Trophoblast cell (in vitro differentiated cells and primary cell): ENCODE results near the gene SPACDR.
"Not testable (repeated sequence)": the region's sequence is repeated elsewhere in the genome, so short reads cannot be mapped to it uniquely, and the experiment has no call there.

Experiments
- DNase-seq, 2 donors: peaks; one replicate each; pipeline ENCODE4 v3.0.0-alpha.2; 2016
- H2AFZ ChIP-seq: 2 replicates; pipeline ENCODE4 v1.6.1; 2013; ENCODE audit warnings: low read length, moderate library complexity, mild to moderate bottlenecking; ENCODE audit not compliant: insufficient read depth, poor library complexity
- H2AK5ac ChIP-seq: 2 replicates; pipeline ENCODE4 v1.6.1; 2013; ENCODE audit warnings: mild to moderate bottlenecking, low read length
- H2BK120ac ChIP-seq: 2 replicates; pipeline ENCODE4 v1.6.1; 2013; ENCODE audit warnings: low read length, mild to moderate bottlenecking, moderate library complexity; ENCODE audit not compliant: insufficient read depth, poor library complexity
- H2BK12ac ChIP-seq: 2 replicates; pipeline ENCODE4 v1.6.1; 2013; ENCODE audit warnings: mild to moderate bottlenecking, low read length, moderate library complexity
- H2BK5ac ChIP-seq: 2 replicates; pipeline ENCODE4 v1.6.1; 2013; ENCODE audit warnings: low read length, low read depth, moderate library complexity, mild to moderate bottlenecking; ENCODE audit not compliant: poor library complexity
- H3K14ac ChIP-seq: 2 replicates; pipeline ENCODE4 v1.6.1; 2013; ENCODE audit warnings: mild to moderate bottlenecking, low read length
- H3K18ac ChIP-seq: 2 replicates; pipeline ENCODE4 v1.6.1; 2013; ENCODE audit warnings: mild to moderate bottlenecking, low read length
- H3K23ac ChIP-seq: 2 replicates; pipeline ENCODE4 v1.6.1; 2013; ENCODE audit warnings: low read length
- H3K27ac ChIP-seq: 2 replicates; pipeline ENCODE4 v1.5.1; 2013; ENCODE audit warnings: low read depth, mild to moderate bottlenecking, inconsistent platforms, low read length, moderate library complexity
- H3K27me3 ChIP-seq: 2 replicates; pipeline ENCODE4 v1.6.1; 2013; ENCODE audit warnings: inconsistent platforms, mild to moderate bottlenecking, low read length, moderate library complexity; ENCODE audit not compliant: insufficient read depth
- H3K36me3 ChIP-seq, 2 experiments: 1 replicate in 1 of 2; 2 replicates in 1 of 2; pipeline ENCODE4 v1.6.1; 2013; ENCODE audit warnings: low read length in 2 of 2, mild to moderate bottlenecking in 2 of 2, moderate library complexity in 1 of 2; ENCODE audit not compliant: insufficient read depth in 2 of 2, control insufficient read depth in 1 of 2
- H3K4ac ChIP-seq: 2 replicates; pipeline ENCODE4 v1.6.1; 2013; ENCODE audit warnings: low read depth, mild to moderate bottlenecking, low read length, moderate library complexity
- H3K4me1 ChIP-seq, 2 experiments: 1 replicate in 1 of 2; 2 replicates in 1 of 2; pipeline ENCODE4 v1.6.1; 2013; ENCODE audit warnings: low read length in 2 of 2, mild to moderate bottlenecking in 2 of 2, moderate library complexity in 1 of 2; ENCODE audit not compliant: insufficient read depth in 2 of 2, control insufficient read depth in 1 of 2
- H3K4me2 ChIP-seq: 2 replicates; pipeline ENCODE4 v1.6.1; 2013; ENCODE audit warnings: inconsistent platforms, mild to moderate bottlenecking, low read length, moderate library complexity
- H3K4me3 ChIP-seq: 2 replicates; pipeline ENCODE4 v1.5.1; 2013; ENCODE audit warnings: mild to moderate bottlenecking, low read depth, low read length, inconsistent platforms
- H3K79me1 ChIP-seq: one replicate; pipeline ENCODE4 v1.6.1; 2013; ENCODE audit warnings: low read length
- H3K79me2 ChIP-seq: 2 replicates; pipeline ENCODE4 v1.6.1; 2013; ENCODE audit warnings: low read length, mild to moderate bottlenecking; ENCODE audit not compliant: control insufficient read depth, insufficient read depth, poor library complexity
- H3K9ac ChIP-seq: 2 replicates; pipeline ENCODE4 v1.6.1; 2013; ENCODE audit warnings: mild to moderate bottlenecking, low read length
- H3K9me3 ChIP-seq: 2 replicates; pipeline ENCODE4 v1.6.1; 2013; ENCODE audit warnings: low read depth, mild to moderate bottlenecking, control low read depth, inconsistent platforms, low read length; ENCODE audit not compliant: insufficient read depth
- H4K12ac ChIP-seq: 2 replicates; pipeline ENCODE4 v1.6.1; 2013; ENCODE audit warnings: low read depth, mild to moderate bottlenecking, low read length, moderate library complexity
- H4K8ac ChIP-seq: 2 replicates; pipeline ENCODE4 v1.6.1; 2013; ENCODE audit warnings: low read depth, mild to moderate bottlenecking, low read length, moderate library complexity
- H4K91ac ChIP-seq: one replicate; pipeline ENCODE4 v1.6.1; 2013; ENCODE audit warnings: low read depth, mild to moderate bottlenecking, low read length, moderate library complexity
- WGBS: extraction: QIAGEN DNeasy Blood & Tissue Kit; methylation state at CpG from one replicate; pipeline ENCODE4 v1.1.7; 2013; ENCODE audit warnings: missing lambda C conversion rate; ENCODE audit not compliant: insufficient read length, insufficient coverage; ENCODE audit errors: extremely low coverage; 5-methylcytosine and 5-hydroxymethylcytosine counted together

The SPACDR gene

DNA sequence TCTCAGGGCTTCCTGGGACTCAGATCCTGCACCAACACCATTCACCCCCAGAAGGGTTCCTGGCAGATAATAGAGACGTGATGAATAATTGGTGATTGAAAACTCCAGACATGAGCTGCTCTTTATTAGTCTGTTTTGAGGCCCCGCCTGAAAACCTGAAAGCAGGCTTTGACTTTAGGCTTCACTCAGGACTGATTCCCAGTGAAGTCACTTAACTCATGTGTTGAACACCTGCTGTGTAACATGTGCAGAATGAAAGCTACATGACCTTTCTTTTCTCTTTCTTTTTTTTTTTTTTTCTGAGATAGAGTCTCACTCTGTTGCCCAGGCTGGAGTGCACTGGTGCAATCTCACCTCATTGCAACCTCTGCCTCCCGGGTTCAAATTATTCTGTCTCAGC, 8.9 kb downstream of the SPACDR start:
- no CpG with 5 or more reads among the region's 3 CpGs for WGBS
- no peak overlapping the region for H2BK12ac ChIP-seq
- H3K14ac ChIP-seq: no peak overlapping the region
- no peak overlapping the region for H3K4ac ChIP-seq
- no peak overlapping the region for H2BK5ac ChIP-seq
- H2BK120ac ChIP-seq: no peak overlapping the region
- no peaks in the 10 kb centered on the region for H3K4me1 ChIP-seq
- no peak overlapping the region for H2AFZ ChIP-seq
- H3K4me3 ChIP-seq: no peak overlapping the region
- H3K18ac ChIP-seq: no peak overlapping the region
- H3K4me2 ChIP-seq: no peak overlapping the region
- H2AK5ac ChIP-seq: no peak overlapping the region
- no peak overlapping the region for H3K9ac ChIP-seq
- no peak overlapping the region for H4K12ac ChIP-seq
- H3K23ac ChIP-seq: no peak overlapping the region
- H3K9me3 ChIP-seq: no peaks in the 10 kb centered on the region
- no peaks in the 10 kb centered on the region for H3K27me3 ChIP-seq
- no peak overlapping the region for H4K8ac ChIP-seq
- H3K79me1 ChIP-seq: peaks cover 5% of the 10 kb centered on the region
- no peaks in the 10 kb centered on the region for H3K36me3 ChIP-seq
- H4K91ac ChIP-seq: no peak overlapping the region
- no peak overlapping the region for H3K27ac ChIP-seq
- H3K79me2 ChIP-seq: peaks cover 3% of the 10 kb centered on the region
- DNase-seq: no peak

GRCh38 chr7:100453854-100454253, 10.2 kb downstream of the SPACDR start:
- not testable (repeated sequence) for H3K27me3 ChIP-seq, H4K12ac ChIP-seq, H3K36me3 ChIP-seq

DNA sequence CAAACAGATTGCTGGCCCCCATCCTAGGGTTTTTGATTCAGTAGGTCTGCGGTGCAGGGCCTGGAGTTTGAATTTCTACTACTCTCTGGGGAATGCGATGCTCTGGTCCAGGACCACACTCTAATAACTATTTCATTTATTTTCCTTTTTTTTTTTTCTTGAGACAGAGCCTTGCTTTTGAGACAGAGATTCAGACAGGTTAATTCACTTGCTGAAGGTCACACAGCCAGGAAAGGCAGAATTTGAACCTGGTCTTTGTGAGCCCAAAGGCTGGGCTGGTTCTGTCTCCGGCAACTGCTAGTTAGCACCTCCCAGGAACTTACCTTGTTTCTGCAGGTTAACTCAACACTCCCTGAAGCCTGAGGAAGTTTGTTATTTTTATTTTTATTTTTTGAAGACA, 11.5 kb downstream of the SPACDR start:
- Histone ChIP-seq H4K12ac (no peak overlapping the region), H3K27me3 (no peaks in the 10 kb centered on the region), H2BK120ac (no peak overlapping the region), H2BK12ac (no peak overlapping the region), H3K79me2 (peaks cover 3% of the 10 kb centered on the region), H2AFZ (no peak overlapping the region), H3K9me3 (no peaks in the 10 kb centered on the region), H3K36me3 (no peaks in the 10 kb centered on the region), H2AK5ac (no peak overlapping the region), H3K14ac (no peak overlapping the region), H3K27ac (no peak overlapping the region), H3K4me1 (no peaks in the 10 kb centered on the region), H3K18ac (no peak overlapping the region), H4K8ac (no peak overlapping the region), H2BK5ac (no peak overlapping the region), H3K4me3 (no peak overlapping the region), H3K4ac (no peak overlapping the region), H3K79me1 (peaks cover 5% of the 10 kb centered on the region), H3K4me2 (no peak overlapping the region), H4K91ac (no peak overlapping the region), H3K23ac (no peak overlapping the region), H3K9ac (no peak overlapping the region)
- WGBS: no CpG with 5 or more reads among the region's 3 CpGs
- no peak for DNase-seq

More at GRCh38 chr7:100453854-100454253, 10.2 kb downstream of the SPACDR start:
- H3K4ac ChIP-seq, H2BK5ac ChIP-seq, H2AK5ac ChIP-seq, H4K91ac ChIP-seq, H3K79me1 ChIP-seq, H3K9ac ChIP-seq, H4K8ac ChIP-seq, H3K9me3 ChIP-seq, DNase-seq, H2BK12ac ChIP-seq, H3K18ac ChIP-seq, H3K79me2 ChIP-seq, H3K4me1 ChIP-seq, H3K23ac ChIP-seq, H3K4me2 ChIP-seq, H2AFZ ChIP-seq, H3K14ac ChIP-seq, H3K4me3 ChIP-seq, H3K27ac ChIP-seq, H2BK120ac ChIP-seq: not testable (repeated sequence)
- no CpG with 5 or more reads among the region's 8 CpGs for WGBS

GRCh38 chr7:100449190-100449795, 14.8 kb downstream of the SPACDR start:
- Histone ChIP-seq H2BK12ac (no peak overlapping the region), H3K4me2 (no peak overlapping the region), H3K36me3 (no peaks in the 10 kb centered on the region), H3K9me3 (no peaks in the 10 kb centered on the region), H3K27me3 (no peaks in the 10 kb centered on the region), H3K79me1 (peaks cover 5% of the 10 kb centered on the region), H4K12ac (no peak overlapping the region), H3K9ac (no peak overlapping the region), H3K4ac (no peak overlapping the region), H4K8ac (no peak overlapping the region), H4K91ac (no peak overlapping the region), H3K27ac (no peak overlapping the region), H3K18ac (no peak overlapping the region), H2AK5ac (no peak overlapping the region), H3K79me2 (peaks cover 3% of the 10 kb centered on the region), H3K4me3 (no peak overlapping the region), H2BK5ac (no peak overlapping the region), H3K23ac (no peak overlapping the region), H3K4me1 (peaks cover 2 to 3% of the 10 kb centered on the region in 2 experiments), H3K14ac (no peak overlapping the region), H2AFZ (no peak overlapping the region), H2BK120ac (no peak overlapping the region)
- no CpG with 5 or more reads among the region's 13 CpGs for WGBS
- DNase-seq: no peak
